HuH-7.5 (cell line): ENCODE data around the gene SFTPA2.
"Not testable (repeated sequence)": the region's sequence is repeated elsewhere in the genome, so short reads cannot be mapped to it uniquely, and the experiment has no call there.

ENCODE experiments used
- DNase-seq: peaks from one replicate; pipeline ENCODE4 v3.0.0; 2011; ENCODE audit warnings: low spot score

The SFTPA2 gene

DNA sequence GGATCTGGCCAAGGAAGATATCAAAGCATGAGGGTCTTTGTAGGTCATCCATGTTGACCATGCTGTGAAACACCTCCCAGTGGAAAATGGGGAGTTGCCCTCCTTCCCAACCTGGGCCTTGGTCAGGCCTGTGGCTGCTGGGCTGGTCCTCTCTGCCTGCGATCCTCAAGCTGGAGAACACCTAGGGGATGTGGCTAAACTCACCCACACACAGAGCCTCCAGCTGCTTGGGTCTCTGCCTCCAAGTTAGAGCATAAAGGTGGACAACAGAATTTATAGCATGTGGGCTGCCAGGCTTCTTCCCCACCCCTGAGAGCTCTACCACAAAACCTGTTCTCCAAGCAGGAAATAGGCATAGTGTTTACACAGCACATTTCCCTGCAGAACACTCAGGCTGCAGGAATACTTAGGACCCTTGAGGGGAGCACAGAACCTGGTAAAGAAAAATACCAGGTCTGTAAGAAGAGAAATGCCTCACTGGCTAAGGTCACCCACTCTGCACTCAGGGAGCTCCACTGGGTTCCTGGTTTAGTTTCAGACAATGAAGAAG, at the start of gene SFTPA2:
SFTPA2 (minus strand) TSS at position 248 of the 550 bp plus-strand sequence. CDS start 924 bp downstream, outside the sequence.
- no peak for DNase-seq

DNA sequence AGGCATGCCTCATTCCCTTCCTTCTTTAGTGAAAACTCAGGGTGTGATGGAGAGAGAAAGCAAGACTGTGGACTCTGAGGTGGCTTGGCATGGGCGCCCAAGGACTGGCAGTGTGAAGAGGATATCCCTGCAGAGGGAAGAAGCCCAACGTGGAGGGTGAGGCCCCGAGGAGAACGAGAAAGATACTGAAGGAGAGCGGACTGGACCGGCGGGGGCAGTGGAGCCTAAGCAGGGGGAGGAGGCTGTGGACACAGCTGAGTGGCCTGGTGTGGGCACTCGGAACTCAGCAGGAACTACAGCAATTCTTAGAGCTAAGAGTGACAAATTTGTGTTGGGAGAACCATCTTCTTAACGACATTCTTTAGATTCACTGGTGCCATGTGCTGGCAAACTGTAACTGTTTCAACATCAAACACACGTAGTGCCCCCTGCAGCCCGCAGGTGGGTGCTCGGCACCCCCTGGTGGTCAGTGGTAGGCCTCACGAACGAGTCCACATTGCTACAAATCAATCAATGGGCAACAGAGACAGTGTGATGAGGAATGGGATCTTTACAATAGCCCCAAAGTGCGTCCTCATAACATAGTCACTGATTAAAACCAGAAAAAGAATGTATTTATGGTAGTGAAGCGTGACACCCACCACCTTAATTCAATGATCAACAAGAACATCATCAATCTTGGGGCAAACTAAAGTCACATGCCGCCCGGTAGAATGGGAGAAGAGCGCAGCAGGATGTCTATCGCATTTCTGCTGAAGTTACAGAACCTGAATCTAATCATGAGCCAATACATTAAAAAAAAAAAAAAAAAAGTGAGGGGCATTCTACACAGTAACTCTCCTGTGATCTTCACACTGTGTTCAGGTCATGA, 48.5 kb upstream of the SFTPA2 start:
- peak; percentile 24 for DNase-seq

DNA sequence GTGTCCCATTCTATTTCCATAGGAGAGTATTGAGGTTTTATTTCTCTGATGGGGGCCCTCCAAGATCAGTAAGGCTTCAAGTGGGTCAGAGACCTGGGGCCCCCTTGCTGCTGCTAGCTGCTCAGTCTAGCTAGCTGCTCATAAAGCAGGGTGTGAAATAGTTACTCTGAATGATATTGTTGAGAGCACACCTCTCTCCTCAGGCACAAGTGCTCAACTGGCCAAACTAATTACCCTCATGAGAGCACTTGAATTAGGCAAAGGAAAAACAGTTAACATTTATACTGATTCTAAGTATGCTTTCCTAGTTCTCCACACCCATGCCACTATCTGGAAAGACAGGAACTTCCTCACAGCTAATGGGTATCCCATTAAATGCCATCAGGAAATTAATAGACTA, 45.1 kb upstream of the SFTPA2 start:
- no peak for DNase-seq

DNA sequence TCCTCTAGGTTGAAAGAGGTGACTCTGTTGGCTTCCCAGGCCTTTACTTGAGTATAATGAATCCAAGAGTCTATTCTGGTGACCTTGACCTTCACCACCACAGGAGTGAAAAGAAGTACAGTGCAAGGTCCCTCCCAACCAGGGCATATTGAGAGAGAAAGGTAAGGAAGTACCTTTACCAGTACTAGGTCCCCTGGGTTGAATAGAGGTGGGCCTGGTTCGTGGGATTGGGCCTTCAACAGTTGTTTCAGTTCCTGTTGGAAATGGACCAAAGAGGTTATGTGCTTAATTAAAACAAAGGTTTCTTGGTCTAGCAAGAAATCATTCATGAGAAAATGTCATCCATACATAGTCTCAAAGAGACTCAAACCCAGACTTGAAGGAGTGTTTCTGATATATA, 44.1 kb upstream of the SFTPA2 start:
- DNase-seq = no peak

DNA sequence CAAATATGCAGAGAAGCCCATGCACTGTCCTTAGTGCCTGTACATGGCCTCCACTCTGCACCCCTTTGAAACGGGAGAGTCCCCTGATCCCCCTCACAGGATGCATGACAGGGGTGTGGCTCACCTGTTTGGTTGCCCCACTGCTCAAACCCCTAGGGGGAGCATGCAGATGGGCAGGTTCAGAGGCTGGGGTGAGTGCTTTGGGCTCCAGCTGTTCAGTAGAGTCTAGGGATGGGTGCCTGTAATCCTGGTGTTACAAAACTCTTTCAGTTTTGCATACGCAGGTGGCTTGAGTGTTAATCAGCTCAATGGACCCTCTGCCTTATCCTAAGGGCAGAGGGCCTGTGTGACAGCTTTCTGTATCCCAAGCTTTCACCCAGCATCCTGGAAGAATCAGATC, 42.7 kb upstream of the SFTPA2 start:
- DNase-seq = no peak

DNA sequence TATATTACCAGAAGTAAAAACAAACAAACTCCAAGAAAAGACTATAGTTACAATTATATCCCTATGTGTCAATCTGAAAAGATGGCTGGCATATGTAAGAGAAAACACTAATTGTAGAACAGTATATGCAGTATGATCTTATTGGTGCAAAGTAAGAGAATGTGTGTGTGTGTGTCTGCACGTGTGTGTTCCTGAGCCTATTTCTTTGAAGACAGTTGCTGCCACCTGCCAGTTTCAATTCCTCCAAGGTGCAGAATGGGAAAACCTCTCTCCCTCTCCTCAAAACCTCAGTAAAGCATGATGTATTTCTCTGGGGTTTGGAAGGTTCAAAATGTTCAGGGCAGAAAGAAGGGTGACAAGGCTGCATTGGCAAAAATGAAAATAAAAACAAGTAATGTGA, 41.7 kb upstream of the SFTPA2 start:
- DNase-seq = no peak

DNA sequence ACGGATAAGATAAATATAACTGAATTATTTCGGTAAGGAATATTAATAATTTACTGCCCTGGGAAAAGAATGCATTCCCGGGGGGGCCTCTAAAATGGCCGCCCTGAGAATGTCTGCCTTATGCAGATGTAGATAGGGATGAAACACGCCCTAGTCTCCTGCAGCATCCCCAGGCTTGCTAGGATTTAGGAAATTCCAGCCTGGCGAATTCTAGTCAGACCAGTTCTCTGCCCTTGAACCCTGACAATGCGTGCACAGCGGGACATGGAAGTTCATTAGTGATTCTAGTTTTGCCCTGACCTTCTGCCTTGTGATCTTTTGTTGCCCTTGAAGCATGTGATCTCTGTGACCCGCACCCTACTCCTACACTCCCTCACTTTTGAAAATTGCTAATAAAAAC, 39.4 kb upstream of the SFTPA2 start:
- not testable (repeated sequence) for DNase-seq

DNA sequence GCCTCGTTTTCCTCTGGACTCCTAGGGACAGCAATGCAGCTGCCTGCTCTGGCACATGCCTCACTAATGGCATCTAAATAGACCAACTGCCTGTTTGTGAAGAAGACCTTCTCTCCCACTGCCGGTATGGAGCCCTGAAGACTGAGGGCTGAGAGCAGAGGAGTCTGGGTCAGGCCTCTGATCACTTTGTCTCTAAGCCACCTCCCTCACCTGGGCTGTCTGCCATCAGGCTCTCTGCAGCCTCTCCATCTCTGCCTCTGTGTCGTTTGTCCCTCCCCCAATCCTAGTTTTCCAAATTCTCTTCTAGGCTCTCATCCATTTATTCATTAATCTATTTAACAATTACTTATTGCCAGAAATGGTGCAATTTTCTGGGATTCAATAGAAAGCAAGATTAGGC, 35.3 kb upstream of the SFTPA2 start:
- DNase-seq = no peak

DNA sequence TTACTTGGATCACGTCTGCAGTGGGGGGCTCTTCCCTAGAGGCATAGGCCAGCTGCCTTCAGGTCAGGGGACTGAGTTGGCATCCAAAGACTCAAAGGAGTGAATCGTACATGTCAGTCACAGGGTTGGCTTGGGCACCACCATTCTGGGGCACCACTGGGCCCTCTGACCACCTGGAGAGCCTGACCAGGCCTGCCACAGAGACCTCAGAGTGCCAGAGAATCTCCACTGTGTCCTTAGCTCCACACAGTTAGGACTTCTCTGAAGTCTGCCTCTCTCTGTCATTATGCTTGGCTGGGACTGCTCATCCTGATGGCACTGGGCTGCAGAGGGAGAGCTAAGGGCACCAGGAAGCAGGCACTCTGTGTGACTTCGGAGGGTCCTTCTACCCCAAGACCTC, 34.4 kb upstream of the SFTPA2 start:
- not testable (repeated sequence) for DNase-seq

DNA sequence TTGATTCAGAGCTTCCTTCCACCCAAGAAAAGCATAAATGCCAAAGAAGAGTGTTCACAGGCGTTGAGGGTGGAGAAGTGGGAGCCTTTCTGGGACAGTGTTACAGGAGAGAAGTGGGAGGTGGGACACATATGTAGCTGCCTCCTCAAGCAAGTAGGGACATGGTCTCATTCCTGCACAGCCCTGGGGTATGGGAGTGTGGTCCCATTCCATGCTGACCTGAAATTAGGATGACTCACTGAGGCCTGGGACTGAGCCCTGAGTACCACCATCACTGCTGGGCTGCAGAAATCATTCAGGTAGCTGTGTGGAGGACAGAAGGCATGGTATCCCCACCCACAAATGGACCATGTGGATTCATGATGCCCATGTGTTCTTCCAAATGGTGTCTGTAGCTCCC, 33.2 kb upstream of the SFTPA2 start:
- DNase-seq = no peak

DNA sequence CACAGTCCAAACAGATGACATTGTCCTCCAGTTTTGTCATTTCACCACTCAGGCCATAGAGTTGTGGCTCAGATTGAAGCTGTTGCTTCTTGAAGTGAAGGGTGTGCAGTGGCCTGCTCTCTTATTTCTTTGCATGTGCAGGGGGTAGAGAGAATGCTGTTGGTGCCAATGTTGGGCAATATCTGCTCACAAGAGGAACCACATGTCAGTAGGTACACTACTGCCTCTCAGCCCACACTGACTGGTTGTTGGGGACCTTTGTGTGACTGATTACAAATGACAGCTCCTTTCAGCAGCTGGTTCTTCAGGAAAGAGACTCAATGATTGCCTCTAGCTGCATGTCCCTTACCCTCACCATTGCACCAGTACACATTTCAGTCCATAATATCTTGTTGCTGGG, 28.6 kb upstream of the SFTPA2 start:
- DNase-seq = no peak

DNA sequence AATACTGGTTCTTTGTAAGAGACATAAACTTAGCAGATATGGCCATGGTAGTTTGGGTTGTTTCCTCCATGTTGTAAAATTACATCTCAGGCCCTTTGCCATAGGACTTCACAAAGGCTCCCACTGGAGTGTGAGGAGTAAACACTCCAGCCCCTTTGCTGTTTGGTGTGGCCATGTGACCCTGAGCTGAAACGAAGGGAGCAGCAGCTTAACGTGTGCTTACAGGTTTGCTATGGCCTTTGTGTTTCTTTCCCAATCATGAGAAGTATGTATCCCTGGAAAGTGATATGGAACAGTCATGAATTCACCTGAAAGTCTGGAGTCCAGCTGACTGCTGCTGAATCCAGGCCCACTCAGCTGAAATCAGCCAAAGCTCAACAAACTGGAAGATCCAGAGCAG, 26.7 kb upstream of the SFTPA2 start:
- DNase-seq = no peak

DNA sequence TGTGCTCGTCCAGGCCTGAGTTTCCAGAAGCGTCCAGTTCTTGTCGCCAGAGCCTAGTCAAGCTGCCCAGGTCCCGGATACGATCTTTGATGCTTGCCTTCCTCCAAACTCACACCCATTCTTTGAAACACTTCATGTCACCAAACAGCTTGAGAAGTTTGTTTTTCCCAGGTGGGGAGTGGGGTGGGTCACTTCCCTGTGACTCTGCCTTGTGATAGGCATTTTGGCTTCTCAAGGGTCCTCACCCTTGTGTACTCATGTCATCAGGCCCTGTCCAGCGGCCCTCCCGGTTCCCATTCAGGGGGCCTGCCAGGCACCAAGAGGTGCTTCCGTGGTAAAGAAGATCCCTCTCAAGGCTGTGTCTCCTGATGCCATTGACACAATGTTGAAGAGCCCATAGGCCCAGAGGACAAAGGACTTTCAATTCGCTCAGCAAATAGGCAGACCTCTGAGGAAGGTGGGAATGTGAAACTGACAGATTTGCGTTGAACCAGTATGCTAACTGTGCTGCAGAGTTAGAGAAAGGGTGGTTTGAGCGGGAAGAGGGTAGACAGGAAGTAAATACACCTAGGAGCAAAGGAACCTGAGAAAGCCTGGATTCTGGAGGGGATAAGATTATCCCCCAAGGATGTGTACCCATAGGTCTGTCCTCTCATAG, 25.8 kb upstream of the SFTPA2 start:
- no peak for DNase-seq

DNA sequence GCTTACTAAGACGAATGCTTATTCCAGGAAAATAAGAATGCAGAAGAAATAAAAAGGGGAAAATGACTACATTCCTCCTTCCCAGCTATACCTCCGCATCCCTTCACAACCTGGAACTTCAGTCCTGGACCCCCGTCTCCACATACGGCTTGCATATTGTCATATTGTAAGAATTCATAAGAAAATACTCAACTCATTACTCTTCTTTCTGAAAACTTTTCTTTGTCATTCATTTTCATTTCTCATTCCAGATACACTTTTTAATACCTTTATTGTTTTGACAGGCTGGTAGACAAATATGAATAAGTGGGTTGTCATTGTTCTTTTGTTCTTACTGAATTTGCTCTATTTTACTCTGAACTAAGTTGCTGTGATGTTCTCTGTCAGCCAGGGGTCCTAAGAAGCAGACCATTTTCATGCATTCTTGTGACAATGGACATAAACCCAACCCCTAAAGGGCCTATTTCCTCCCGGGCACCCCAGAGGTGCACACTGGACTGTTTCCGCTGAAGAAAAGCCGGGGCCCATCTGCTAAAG, 23.3 kb upstream of the SFTPA2 start:
- no peak for DNase-seq

DNA sequence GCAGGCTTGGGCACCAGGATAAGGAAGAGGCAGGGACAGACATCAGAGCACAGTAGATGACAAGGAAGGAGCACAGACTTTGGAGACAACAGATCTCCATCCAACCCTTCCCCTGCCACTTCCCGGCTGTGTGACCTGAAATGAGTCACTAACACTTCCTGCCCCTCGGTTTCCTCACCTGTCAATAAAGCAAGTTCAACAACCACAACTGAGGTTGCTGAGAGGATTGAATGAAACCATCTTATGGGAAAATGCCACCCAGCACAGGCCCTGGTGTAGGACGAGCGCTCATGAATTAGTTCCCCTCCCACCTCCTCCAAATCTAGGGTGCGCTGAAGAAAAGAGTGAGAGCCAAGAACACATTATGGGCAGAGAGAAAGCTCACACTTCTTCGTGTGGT, 22.7 kb upstream of the SFTPA2 start:
- DNase-seq = not testable (repeated sequence)

DNA sequence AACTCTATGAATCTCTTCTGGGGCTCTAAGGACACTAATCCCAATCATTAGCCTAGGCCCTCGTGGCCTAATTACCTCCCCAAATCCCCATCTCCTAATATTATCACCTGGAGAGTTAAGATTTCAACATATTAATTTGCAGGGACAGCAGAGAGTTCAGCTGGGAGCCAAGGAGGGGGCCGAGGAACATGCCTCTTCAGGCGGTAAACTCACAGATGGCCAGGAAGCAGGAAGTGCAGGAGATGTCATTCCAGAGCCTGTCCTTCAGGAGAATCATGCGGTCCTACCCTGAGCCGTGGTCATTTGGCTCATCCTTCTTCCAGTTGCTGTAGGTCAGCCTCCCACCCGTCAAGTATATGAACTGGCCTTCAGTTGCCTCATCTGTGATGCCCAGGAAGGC, 21.9 kb upstream of the SFTPA2 start:
- DNase-seq = no peak

DNA sequence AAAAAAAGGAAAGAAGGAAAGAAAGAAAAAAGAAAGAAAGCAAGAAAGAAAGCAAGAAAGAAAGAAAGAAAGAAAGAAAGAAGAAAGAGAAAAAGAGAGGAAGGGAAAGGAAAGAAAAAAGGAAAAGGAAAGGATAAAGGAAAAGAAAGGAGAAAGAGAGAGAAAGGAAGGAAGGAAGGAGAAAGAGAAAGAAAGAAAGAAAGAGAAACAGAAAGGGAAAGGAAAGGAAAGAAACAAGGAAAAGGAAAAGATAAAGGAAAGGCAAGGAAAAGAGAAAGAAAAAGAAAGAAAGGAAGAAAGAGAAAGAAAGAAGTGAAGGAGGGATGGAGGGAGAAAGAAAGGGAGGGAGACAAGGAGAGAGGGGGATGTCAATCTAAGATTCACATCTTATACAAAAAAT, 20.8 kb upstream of the SFTPA2 start:
- no peak for DNase-seq

DNA sequence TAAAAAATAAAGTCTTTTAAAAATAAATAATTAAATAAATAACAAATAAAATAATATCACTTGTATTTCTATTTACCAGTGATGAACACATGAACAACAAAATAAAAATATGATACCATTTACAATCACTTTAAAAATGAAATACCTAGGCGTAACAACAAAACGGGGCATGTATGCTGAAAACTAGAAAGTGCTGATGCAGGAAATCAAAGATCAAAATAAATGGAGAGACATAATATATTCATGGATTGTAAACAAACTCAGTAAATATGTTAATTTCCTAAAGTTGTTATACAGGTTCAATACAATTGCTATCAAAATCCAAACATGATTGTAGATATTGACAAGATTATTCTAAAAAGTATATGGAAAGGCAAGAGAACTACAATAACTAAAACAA, 19.2 kb upstream of the SFTPA2 start:
- no peak for DNase-seq

DNA sequence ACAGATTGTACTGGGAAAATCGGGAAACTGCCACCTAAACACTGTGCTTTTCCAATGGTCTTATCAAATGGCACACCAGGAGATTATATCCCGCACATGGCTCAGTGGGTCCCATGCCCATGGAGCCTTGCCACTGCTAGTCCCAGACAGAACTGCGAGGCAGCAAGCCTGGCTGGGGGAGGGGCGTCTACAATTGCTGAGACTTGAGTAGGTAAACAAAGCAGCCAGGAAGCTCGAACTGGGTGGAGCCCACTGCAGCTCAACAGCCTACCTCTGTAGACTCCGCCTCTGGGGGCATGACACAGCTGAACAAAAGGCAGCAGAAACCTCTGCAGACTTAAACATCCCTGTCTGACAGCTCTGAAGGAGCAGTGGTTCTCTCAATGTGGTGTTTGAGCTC, 10.4 kb upstream of the SFTPA2 start:
- DNase-seq = not testable (repeated sequence)

DNA sequence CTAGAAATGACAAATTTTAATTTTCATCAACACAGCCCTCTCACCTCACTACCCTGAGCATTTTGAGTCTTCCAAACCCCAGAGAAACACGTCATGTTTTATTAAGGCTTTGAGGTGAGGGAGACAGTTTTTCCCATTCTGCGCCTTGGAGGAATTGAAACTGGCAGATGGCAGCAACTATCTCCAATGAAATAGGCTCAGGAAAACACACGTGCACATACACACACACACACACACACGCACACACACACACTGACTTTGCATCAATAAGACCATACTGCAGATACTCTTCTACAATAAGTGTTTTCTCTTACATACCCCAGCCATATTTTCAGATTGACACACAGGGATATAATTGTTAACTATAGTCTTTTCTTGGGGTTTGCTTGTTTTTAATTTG, 3.2 kb upstream of the SFTPA2 start:
- DNase-seq = no peak

DNA sequence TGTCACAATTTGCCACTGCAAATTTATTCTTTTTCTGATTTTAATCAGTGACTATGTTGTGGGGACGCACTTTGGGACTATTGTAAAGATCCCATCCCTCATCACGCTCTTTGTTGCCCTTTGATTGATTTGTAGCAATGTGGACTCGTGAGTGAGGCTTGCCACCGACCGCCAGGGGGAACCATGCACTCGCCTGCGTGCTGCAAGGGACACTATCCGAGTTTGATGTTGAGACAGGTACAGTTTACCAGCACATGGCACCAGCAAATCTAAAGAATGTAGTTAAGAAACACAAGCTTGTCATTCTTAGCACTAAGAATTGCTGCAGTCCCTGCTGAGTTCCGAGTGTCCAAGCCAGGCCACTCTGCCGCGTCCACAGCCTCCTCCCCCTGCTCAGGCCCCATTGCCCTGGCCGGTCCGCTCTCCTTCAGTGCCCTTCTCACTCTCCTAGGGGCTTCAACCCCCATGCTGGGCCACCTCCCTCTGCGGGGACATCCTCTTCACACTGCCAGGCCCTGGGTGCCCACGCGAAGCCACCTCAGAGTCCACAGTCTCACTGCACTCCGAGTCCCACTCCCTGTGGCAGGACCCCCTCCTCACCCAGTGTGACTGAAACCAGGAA, 2.0 kb upstream of the SFTPA2 start:
- DNase-seq = peak; percentile 41

DNA sequence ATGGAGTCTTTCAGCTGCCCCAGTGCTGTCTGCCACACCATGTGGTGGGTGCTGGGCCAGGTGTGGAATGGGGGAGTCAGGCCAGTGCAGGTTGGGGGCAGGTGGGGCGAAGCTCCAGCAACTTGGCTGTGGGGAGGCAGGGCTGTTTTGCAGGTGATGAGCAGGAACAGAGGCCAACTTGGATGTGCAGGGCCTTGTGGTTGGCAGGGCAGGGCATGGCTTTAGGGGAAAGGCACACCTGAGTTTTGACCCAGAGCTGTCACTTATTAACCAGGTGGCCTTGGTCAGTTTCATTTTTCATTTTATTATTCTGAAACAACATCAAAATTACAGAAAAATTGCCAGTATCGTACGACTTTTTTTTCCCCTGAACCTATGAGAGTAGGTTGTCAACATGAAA, 1.1 kb upstream of the SFTPA2 start:
- DNase-seq = no peak

DNA sequence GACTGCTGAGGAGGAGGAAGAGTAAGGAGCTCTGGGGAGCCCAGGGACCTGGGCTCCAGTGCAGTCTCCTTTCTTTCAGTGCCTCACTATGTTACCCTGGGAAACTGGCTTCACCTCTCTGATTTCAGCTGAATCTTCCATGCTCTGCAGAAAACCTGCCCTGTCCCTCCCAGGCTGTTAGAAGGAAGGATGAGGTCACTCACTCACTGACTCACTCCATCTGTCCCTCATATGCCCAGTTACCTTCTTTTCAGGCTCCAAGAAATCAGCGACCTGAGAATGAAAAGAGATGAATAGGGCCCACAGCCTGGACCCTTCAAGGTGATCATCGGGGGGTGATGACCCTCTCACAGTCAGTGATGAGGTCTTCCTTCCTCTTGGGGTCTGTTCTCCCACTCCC, 481 bp downstream of the SFTPA2 start:
- DNase-seq = no peak
